GM19372 (cell line): ENCODE data around the gene MBD3L2B.
"Not testable (repeated sequence)": the region's sequence is repeated elsewhere in the genome, so short reads cannot be mapped to it uniquely, and the experiment has no call there.

ENCODE experiments used
- ATAC-seq: cut with Tn5 transposase; IDR thresholded peaks from one replicate; pipeline ENCODE4 v1.9.1; 2021; ENCODE audit warnings: mild to moderate bottlenecking, low read depth, moderate library complexity; ENCODE audit not compliant: unreplicated experiment

Gene MBD3L2B

GRCh38 chr19:7021331-7021730, at the start of gene MBD3L2B:
Gene MBD3L2B, minus strand, starts transcription at chr19:7021431. Its CDS starts 34 bp downstream, at chr19:7021397.
- ATAC-seq: not testable (repeated sequence)

GRCh38 chr19:7069904-7070226, 48.6 kb upstream of the MBD3L2B start:
- no peak for ATAC-seq

GRCh38 chr19:7069042-7069903, 48.0 kb upstream of the MBD3L2B start, which contains the start of gene ZNF557:
Gene ZNF557, plus strand, starts transcription at chr19:7069703. Its CDS starts 5,372 bp downstream, at chr19:7075075.
- peak; percentile 91 for ATAC-seq

GRCh38 chr19:7068599-7068998, 47.4 kb upstream of the MBD3L2B start:
- ATAC-seq: no peak

- ATAC-seq: no peak
These were observed 46.5 kb upstream of the MBD3L2B start for GRCh38 chr19:7067716-7068115.

GRCh38 chr19:7067122-7067521, 45.9 kb upstream of the MBD3L2B start:
- ATAC-seq: not testable (repeated sequence)

- ATAC-seq: no peak
These were observed 42.7 kb upstream of the MBD3L2B start for GRCh38 chr19:7063764-7064418.

GRCh38 chr19:7063339-7063738, 42.1 kb upstream of the MBD3L2B start:
- ATAC-seq: no peak

GRCh38 chr19:7059977-7060376, 38.7 kb upstream of the MBD3L2B start:
- ATAC-seq: not testable (repeated sequence)

GRCh38 chr19:7058576-7058975, 37.3 kb upstream of the MBD3L2B start, which contains the start of gene MBD3L3:
Gene MBD3L3, minus strand, starts transcription at chr19:7058676. Its CDS starts 71 bp downstream, at chr19:7058605.
- ATAC-seq: not testable (repeated sequence)

GRCh38 chr19:7056371-7056770, 35.1 kb upstream of the MBD3L2B start:
- not testable (repeated sequence) for ATAC-seq

GRCh38 chr19:7055679-7056078, 34.4 kb upstream of the MBD3L2B start:
- ATAC-seq: not testable (repeated sequence)

GRCh38 chr19:7054635-7055368, 33.6 kb upstream of the MBD3L2B start:
- not testable (repeated sequence) for ATAC-seq

- ATAC-seq: not testable (repeated sequence)
These were observed 31.7 kb upstream of the MBD3L2B start for GRCh38 chr19:7052896-7053295.

GRCh38 chr19:7051421-7051820, 30.2 kb upstream of the MBD3L2B start:
- ATAC-seq: not testable (repeated sequence)

- ATAC-seq: not testable (repeated sequence)
These were observed 27.8 kb upstream of the MBD3L2B start, which contains the start of gene MBD3L2 for GRCh38 chr19:7049021-7049420. Gene MBD3L2, plus strand, starts transcription at chr19:7049321. Its CDS starts 53 bp downstream, at chr19:7049374.

- not testable (repeated sequence) for ATAC-seq
These were observed 20.3 kb upstream of the MBD3L2B start for GRCh38 chr19:7041563-7041962.

- ATAC-seq: not testable (repeated sequence)
These were observed 18.8 kb upstream of the MBD3L2B start, which contains the start of gene MBD3L4 for GRCh38 chr19:7040079-7040478. Gene MBD3L4, minus strand, starts transcription at chr19:7040179. Its CDS starts 35 bp downstream, at chr19:7040144.

GRCh38 chr19:7030278-7030677, 9.0 kb upstream of the MBD3L2B start, which contains the start of gene MBD3L5:
Gene MBD3L5, plus strand, starts transcription at chr19:7030578. Its CDS starts 34 bp downstream, at chr19:7030612.
- not testable (repeated sequence) for ATAC-seq

- not testable (repeated sequence) for ATAC-seq
These were observed 7.6 kb upstream of the MBD3L2B start for GRCh38 chr19:7028790-7029189.
